GM21447 (cell line): ENCODE results near the gene TBC1D22A.
"Not testable (repeated sequence)": the region's sequence is repeated elsewhere in the genome, so short reads cannot be mapped to it uniquely, and the experiment has no call there.

Experiments
- ATAC-seq: cut with Tn5 transposase; IDR thresholded peaks from one replicate; pipeline ENCODE4 v1.9.1; 2021; ENCODE audit not compliant: unreplicated experiment

Gene TBC1D22A

GRCh38 chr22:47157486-47158270, 395.2 kb downstream of the TBC1D22A start:
- no peak for ATAC-seq

GRCh38 chr22:47158457-47158856, 396.0 kb downstream of the TBC1D22A start:
- ATAC-seq: no peak

- no peak for ATAC-seq
Measured at GRCh38 chr22:47159592-47159991, 397.1 kb downstream of the TBC1D22A start.

- no peak for ATAC-seq
Measured at GRCh38 chr22:47160141-47160541, 397.7 kb downstream of the TBC1D22A start.

GRCh38 chr22:47160781-47161520, 398.5 kb downstream of the TBC1D22A start:
- no peak for ATAC-seq

- ATAC-seq: no peak
Measured at GRCh38 chr22:47161631-47162030, 399.2 kb downstream of the TBC1D22A start.

GRCh38 chr22:47162865-47163264, 400.4 kb downstream of the TBC1D22A start:
- ATAC-seq: no peak

GRCh38 chr22:47163481-47163855, 401.0 kb downstream of the TBC1D22A start:
- no peak for ATAC-seq

- no peak for ATAC-seq
Measured at GRCh38 chr22:47163856-47164513, 401.5 kb downstream of the TBC1D22A start.

GRCh38 chr22:47164514-47165337, 402.3 kb downstream of the TBC1D22A start:
- ATAC-seq: no peak

- ATAC-seq: no peak
Measured at GRCh38 chr22:47165338-47166032, 403.0 kb downstream of the TBC1D22A start.

GRCh38 chr22:47166033-47166404, 403.6 kb downstream of the TBC1D22A start:
- ATAC-seq: no peak

GRCh38 chr22:47166446-47167016, 404.1 kb downstream of the TBC1D22A start:
- ATAC-seq: no peak

- no peak for ATAC-seq
Measured at GRCh38 chr22:47167056-47167455, 404.6 kb downstream of the TBC1D22A start.

GRCh38 chr22:47167921-47168320, 405.5 kb downstream of the TBC1D22A start:
- ATAC-seq: not testable (repeated sequence)

GRCh38 chr22:47168441-47168840, 406.0 kb downstream of the TBC1D22A start:
- no peak for ATAC-seq

GRCh38 chr22:47168900-47169800, 406.7 kb downstream of the TBC1D22A start:
- no peak for ATAC-seq

GRCh38 chr22:47169801-47170140, 407.3 kb downstream of the TBC1D22A start:
- ATAC-seq: no peak
